PFSK-1 (cell line): ENCODE measurements around the gene RABEPK.

Experiments
- POLR2AphosphoS5 ChIP-seq: IDR thresholded peaks from 2 replicates; pipeline ENCODE4 v1.6.1; 2012; ENCODE audit warnings: low read depth, mild to moderate bottlenecking, control low read depth, low read length, moderate library complexity
- TAF1 ChIP-seq: IDR thresholded peaks from 2 replicates; pipeline ENCODE4 v1.6.1; 2012; ENCODE audit warnings: low read length, control low read depth, borderline replicate concordance; ENCODE audit not compliant: insufficient read depth
- TF ChIP-seq, protein P1 (sequence below), 2 experiments: IDR thresholded peaks; 2 replicates each; pipeline versions ENCODE4 v1.6.1 to v1.8.0; 2011 to 2012; ENCODE audit warnings: low read depth in 2 of 2, low read length in 2 of 2, control low read depth in 1 of 2, inconsistent platforms in 1 of 2, mild to moderate bottlenecking in 1 of 2, moderate library complexity in 1 of 2; ENCODE audit not compliant: insufficient read depth in 1 of 2

DNA sequence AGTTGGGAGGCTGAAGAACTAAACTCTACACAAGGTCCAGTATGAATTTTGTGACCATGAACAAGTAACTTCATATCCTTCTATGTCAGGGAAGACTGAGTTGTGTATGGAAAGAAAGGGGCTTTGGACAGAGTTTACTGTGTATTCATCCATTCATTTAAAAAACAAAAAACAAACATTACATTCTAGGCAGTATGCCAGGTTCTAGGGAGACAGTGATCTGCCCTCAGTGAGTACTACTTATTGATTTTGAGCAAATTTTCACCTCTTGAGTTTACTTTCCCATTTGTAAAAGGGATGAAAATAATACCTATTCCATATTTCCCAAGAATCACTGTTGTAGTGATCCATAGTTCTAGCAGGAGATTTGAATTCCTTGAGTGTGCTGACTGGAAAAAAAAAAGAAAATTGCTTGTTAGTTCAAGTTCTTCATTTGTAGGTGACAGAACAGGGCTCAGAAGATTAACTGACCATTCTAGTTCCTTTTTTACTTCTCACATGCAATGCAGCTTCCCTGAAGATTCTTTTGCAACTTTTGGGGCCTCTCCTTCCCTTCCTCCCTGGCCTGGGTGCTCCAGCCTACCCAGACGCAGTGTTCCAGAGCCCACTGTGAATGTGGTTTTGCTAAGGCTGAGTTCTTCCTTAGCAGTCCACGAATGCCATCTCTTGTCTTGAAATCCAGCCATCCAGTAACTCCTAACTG is 58.6 kb downstream of the RABEPK start:
- TF ChIP-seq, protein P1, sequence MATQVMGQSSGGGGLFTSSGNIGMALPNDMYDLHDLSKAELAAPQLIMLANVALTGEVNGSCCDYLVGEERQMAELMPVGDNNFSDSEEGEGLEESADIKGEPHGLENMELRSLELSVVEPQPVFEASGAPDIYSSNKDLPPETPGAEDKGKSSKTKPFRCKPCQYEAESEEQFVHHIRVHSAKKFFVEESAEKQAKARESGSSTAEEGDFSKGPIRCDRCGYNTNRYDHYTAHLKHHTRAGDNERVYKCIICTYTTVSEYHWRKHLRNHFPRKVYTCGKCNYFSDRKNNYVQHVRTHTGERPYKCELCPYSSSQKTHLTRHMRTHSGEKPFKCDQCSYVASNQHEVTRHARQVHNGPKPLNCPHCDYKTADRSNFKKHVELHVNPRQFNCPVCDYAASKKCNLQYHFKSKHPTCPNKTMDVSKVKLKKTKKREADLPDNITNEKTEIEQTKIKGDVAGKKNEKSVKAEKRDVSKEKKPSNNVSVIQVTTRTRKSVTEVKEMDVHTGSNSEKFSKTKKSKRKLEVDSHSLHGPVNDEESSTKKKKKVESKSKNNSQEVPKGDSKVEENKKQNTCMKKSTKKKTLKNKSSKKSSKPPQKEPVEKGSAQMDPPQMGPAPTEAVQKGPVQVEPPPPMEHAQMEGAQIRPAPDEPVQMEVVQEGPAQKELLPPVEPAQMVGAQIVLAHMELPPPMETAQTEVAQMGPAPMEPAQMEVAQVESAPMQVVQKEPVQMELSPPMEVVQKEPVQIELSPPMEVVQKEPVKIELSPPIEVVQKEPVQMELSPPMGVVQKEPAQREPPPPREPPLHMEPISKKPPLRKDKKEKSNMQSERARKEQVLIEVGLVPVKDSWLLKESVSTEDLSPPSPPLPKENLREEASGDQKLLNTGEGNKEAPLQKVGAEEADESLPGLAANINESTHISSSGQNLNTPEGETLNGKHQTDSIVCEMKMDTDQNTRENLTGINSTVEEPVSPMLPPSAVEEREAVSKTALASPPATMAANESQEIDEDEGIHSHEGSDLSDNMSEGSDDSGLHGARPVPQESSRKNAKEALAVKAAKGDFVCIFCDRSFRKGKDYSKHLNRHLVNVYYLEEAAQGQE (IDR thresholded peaks at IDR 0.05; ENCODE audit: insufficient read depth in 1 of 2, low read depth in 2 of 2, low read length in 2 of 2), result no peak
- no peak for TF ChIP-seq POLR2AphosphoS5
- no peak for TF ChIP-seq TAF1
